ENCODE data around the gene HDAC9. TPM values are rescaled to one million over a fixed set of nuclear protein-coding genes. Genes with fewer than 3 reads are reported as not detected.

Gene HDAC9
- total RNA-seq, 2 experiments from 2014 or later: 1.5 to 3.0 TPM

DNA sequence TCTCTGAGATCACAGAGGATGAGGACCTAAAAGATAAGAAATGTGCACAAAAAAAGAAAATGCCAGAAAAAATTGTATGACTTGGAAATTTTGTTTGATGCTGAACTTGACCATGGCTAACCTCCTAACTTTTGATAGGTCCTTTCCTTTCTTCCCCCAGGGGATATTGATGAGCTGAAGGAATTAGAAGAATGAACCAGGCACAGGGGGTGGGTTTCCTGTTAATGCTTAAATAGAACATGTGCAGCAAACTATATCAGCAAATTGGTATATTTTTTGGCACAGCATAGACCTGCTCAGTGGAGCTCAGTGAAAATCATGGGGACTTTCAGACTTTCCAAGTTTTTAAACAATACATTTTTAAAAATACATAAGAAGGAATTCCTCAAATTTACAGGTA lies 300.7 kb downstream of the HDAC9 start:
- DNase-seq (no peak), ATAC-seq (no peak)
- H3K27me3 Mint-ChIP-seq: no peaks in the 10 kb centered on the region
- H3K4me3 Mint-ChIP-seq: no peak overlapping the region
- CTCF ChIA-PET: no interaction called here
- no peaks in the 10 kb centered on the region for H3K4me1 Mint-ChIP-seq (ENCODE audit: low read depth)
- POLR2A ChIA-PET: no interaction called here
- H3K9me3 Mint-ChIP-seq: no peaks in the 10 kb centered on the region
- no peak overlapping the region for H3K27ac Mint-ChIP-seq
- intact Hi-C loops (cut with micrococcal nuclease): no loop called here
- TF ChIP-seq, protein P1, sequence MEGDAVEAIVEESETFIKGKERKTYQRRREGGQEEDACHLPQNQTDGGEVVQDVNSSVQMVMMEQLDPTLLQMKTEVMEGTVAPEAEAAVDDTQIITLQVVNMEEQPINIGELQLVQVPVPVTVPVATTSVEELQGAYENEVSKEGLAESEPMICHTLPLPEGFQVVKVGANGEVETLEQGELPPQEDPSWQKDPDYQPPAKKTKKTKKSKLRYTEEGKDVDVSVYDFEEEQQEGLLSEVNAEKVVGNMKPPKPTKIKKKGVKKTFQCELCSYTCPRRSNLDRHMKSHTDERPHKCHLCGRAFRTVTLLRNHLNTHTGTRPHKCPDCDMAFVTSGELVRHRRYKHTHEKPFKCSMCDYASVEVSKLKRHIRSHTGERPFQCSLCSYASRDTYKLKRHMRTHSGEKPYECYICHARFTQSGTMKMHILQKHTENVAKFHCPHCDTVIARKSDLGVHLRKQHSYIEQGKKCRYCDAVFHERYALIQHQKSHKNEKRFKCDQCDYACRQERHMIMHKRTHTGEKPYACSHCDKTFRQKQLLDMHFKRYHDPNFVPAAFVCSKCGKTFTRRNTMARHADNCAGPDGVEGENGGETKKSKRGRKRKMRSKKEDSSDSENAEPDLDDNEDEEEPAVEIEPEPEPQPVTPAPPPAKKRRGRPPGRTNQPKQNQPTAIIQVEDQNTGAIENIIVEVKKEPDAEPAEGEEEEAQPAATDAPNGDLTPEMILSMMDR (IDR thresholded peaks at IDR 0.05): no peak
- H3K36me3 Mint-ChIP-seq (ENCODE audit: low read depth): no peaks in the 10 kb centered on the region

DNA sequence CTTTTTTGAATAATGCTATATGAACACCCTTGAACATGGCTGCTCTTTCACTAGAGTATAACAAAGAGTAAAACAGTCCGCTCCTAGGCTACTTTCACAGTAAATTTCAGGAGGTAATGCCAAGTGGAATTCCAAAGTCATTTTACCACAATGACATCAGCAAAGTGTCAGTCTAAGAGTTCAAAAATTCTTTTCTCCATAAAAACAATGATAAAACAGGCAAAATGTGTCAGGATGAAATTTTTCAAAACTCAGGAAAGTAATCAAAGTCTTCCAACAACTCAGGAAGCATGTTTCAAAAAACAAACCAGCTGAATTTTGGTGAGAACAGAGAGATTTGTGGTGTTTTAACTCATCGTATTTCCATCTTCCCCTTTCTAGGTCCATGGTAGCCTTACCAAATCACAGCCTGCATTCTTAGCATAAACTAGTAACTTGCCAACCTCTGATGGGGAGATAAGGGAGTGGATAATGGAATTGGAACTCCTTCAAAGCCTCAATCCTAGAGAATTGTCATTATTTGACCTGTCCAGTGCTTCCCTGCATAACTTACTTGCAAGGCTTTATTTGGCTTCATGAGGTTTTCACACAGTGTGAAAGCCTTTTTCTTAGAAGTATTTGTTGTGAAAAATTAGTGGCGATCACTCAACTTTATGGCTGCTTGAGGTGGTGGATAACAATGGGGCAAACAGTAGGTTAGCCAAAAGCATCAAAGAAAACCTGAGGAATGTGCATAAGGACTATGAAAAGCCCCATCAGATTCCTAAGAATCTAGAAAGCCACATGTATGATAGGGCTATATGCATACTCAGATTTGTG lies 302.7 kb downstream of the HDAC9 start:
- intact Hi-C loops (cut with micrococcal nuclease): no loop called here
- DNase-seq: no peak
- TF ChIP-seq, protein P1 (IDR thresholded peaks at IDR 0.05): no peak
- Mint-ChIP-seq H3K9me3 (no peaks in the 10 kb centered on the region), H3K36me3 (ENCODE audit: low read depth) (no peaks in the 10 kb centered on the region), H3K4me1 (ENCODE audit: low read depth) (no peaks in the 10 kb centered on the region), H3K27me3 (no peaks in the 10 kb centered on the region), H3K4me3 (no peak overlapping the region), H3K27ac (no peak overlapping the region)
- POLR2A ChIA-PET: no interaction called here
- CTCF ChIA-PET: no interaction called here
- no peak for ATAC-seq

DNA sequence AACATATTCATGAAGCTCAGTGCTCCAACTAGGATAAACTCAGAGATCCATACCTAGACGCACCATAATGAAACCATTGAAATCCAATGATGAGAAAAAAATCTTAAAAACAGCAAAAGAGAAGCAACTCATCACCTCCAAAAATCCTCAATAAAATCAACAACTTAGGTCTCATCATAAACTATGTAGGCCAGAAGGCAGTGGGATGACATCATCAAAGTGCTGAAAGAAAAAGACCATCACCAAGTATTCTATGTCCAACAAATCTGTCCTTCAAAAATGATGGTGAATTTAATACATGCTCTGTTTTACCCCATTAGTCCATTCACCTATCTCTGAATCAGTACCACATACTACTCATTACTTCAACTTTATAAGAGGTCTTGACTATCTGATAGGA lies 304.4 kb downstream of the HDAC9 start:
- Mint-ChIP-seq H3K27ac (no peak overlapping the region), H3K27me3 (no peaks in the 10 kb centered on the region), H3K4me3 (no peak overlapping the region), H3K4me1 (ENCODE audit: low read depth) (no peaks in the 10 kb centered on the region), H3K36me3 (ENCODE audit: low read depth) (no peaks in the 10 kb centered on the region), H3K9me3 (no peaks in the 10 kb centered on the region)
- intact Hi-C loops (cut with micrococcal nuclease): no loop called here
- CTCF ChIA-PET: no interaction called here
- DNase-seq (no peak), ATAC-seq (no peak)
- POLR2A ChIA-PET: no interaction called here
- TF ChIP-seq, protein P1 (IDR thresholded peaks at IDR 0.05): no peak

DNA sequence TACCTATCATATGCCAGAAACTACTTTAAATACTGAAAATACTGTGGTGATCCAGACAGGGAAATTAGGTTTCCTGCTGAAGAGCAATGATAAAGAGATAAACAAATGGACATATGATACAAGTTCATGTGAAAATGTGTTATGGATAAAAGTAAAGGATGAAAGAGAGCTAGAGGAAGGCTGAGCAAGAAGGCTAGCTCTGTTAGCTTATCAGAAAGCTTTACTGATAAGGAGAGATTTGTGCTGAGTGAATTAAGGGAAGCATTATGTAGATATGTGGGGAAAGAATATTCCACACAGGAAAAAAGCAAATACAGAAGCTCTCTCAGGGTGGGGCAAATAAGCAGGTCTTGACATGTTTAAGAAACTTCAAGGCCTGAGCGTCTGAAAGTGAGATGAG lies 308.4 kb downstream of the HDAC9 start:
- ChIA-PET CTCF (no interaction called here), POLR2A (no interaction called here)
- Mint-ChIP-seq H3K36me3 (ENCODE audit: low read depth) (no peaks in the 10 kb centered on the region), H3K27me3 (no peaks in the 10 kb centered on the region), H3K4me1 (ENCODE audit: low read depth) (no peaks in the 10 kb centered on the region), H3K27ac (no peak overlapping the region), H3K4me3 (no peak overlapping the region), H3K9me3 (no peaks in the 10 kb centered on the region)
- TF ChIP-seq, protein P1 (IDR thresholded peaks at IDR 0.05): no peak
- DNase-seq (no peak), ATAC-seq (no peak)
- intact Hi-C loops (cut with micrococcal nuclease): no loop called here

DNA sequence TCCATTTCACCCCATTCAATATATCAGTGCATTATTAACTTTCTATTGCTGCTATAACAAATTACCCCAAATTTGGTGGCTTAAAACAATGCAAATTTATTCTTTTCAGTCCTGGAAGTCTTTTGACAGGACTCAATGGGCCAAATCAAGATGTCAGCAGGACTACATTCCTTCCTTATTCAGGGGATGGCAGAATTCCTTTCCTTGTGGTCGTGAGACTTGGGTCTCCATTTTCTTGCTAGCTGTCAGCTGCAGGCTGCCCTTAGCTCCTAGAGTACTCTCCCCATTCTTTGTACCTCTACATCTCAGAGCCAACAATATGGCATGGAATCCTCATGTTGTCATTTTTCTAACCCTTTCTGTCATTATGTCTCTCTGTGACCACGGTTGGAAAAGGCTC lies 310.6 kb downstream of the HDAC9 start:
- ChIA-PET POLR2A (no interaction called here), CTCF (no interaction called here)
- TF ChIP-seq, protein P1 (IDR thresholded peaks at IDR 0.05): no peak
- DNase-seq (no peak), ATAC-seq (no peak)
- Mint-ChIP-seq H3K36me3 (ENCODE audit: low read depth) (no peaks in the 10 kb centered on the region), H3K27ac (no peak overlapping the region), H3K4me3 (no peak overlapping the region), H3K4me1 (ENCODE audit: low read depth) (no peaks in the 10 kb centered on the region), H3K9me3 (no peaks in the 10 kb centered on the region), H3K27me3 (no peaks in the 10 kb centered on the region)
- intact Hi-C loops (cut with micrococcal nuclease): no loop called here

All from activated CD8-positive, alpha-beta T cell treated with anti-CD3 and anti-CD28 coated beads for 36 hours (primary cell).